CD14-positive monocyte (primary cell): ENCODE measurements around the gene EOLA1. TPM values are rescaled to one million over a fixed set of nuclear protein-coding genes. Genes with fewer than 3 reads are reported as not detected.
A peak's percentile ranks its signal among the peaks of the same experiment; 100 is the strongest.

ENCODE experiments used
- DNase-seq, 3 donors: peaks; one replicate each; pipeline ENCODE4 v3.0.0-alpha.2; 2011 to 2022
- H2AFZ ChIP-seq: 2 replicates; pipeline ENCODE4 v1.6.0; 2012; ENCODE audit warnings: mild to moderate bottlenecking, low read depth, low read length, inconsistent platforms; ENCODE audit not compliant: insufficient read depth, poor library complexity, severe bottlenecking
- H3K27ac ChIP-seq, 2 donors: 1 replicate in 1 of 2; 2 replicates in 1 of 2; pipeline ENCODE4 v1.5.1; 2012 to 2013; ENCODE audit warnings: low read length in 2 of 2, control low read depth in 1 of 2, inconsistent platforms in 1 of 2, low read depth in 1 of 2, mild to moderate bottlenecking in 1 of 2
- H3K27me3 ChIP-seq, 2 donors: one replicate each; pipeline versions ENCODE4 v1.6.0 to v1.6.1; 2011 to 2013; ENCODE audit warnings: low read length in 2 of 2; ENCODE audit not compliant: control insufficient read depth in 2 of 2, insufficient read depth in 2 of 2
- H3K36me3 ChIP-seq, 2 donors: replicated peaks in 1 of 2; 1 replicate in 1 of 2; 2 replicates in 1 of 2; pipeline versions ENCODE4 v1.5.1 to v1.6.1; 2012 to 2013; ENCODE audit warnings: low read length in 2 of 2, control low read depth in 1 of 2, inconsistent platforms in 1 of 2, mild to moderate bottlenecking in 1 of 2; ENCODE audit not compliant: insufficient read depth in 2 of 2, control insufficient read depth in 1 of 2
- H3K4me1 ChIP-seq, 2 donors: 1 replicate in 1 of 2; 2 replicates in 1 of 2; pipeline versions ENCODE4 v1.5.1 to v1.6.1; 2012 to 2013; ENCODE audit warnings: low read length in 2 of 2, control low read depth in 1 of 2, inconsistent platforms in 1 of 2, mild to moderate bottlenecking in 1 of 2, moderate library complexity in 1 of 2; ENCODE audit not compliant: insufficient read depth in 2 of 2, control insufficient read depth in 1 of 2
- H3K4me2 ChIP-seq: replicated peaks from 2 replicates; pipeline ENCODE3; 2012; ENCODE audit warnings: low read length, moderate library complexity, mild to moderate bottlenecking; ENCODE audit not compliant: poor library complexity, severe bottlenecking; ENCODE audit errors: extremely low read depth
- H3K4me3 ChIP-seq, 3 experiments: fragments of 200-600 bp in 1 of 3; sonication (generic) in 1 of 3; replicated peaks in 1 of 3; 1 replicate in 2 of 3; 2 replicates in 1 of 3; pipeline ENCODE4 v1.5.1; 2011 to 2013; ENCODE audit warnings: low read length in 3 of 3, mild to moderate bottlenecking in 3 of 3, control low read depth in 2 of 3, low read depth in 2 of 3, inconsistent platforms in 1 of 3, moderate library complexity in 1 of 3
- H3K79me2 ChIP-seq: 2 replicates; pipeline ENCODE4 v1.6.0; 2012; ENCODE audit warnings: mild to moderate bottlenecking, control low read depth, inconsistent platforms, low read length, moderate library complexity; ENCODE audit not compliant: insufficient read depth
- H3K9ac ChIP-seq: 2 replicates; pipeline ENCODE4 v1.6.0; 2017; ENCODE audit warnings: low read length, mild to moderate bottlenecking; ENCODE audit not compliant: insufficient read depth, poor library complexity, severe bottlenecking
- H3K9me3 ChIP-seq, 2 donors: replicated peaks in 1 of 2; 1 replicate in 1 of 2; 2 replicates in 1 of 2; pipeline versions ENCODE4 v1.5.1 to v1.6.1; 2012 to 2013; ENCODE audit warnings: low read length in 2 of 2, control low read depth in 1 of 2; ENCODE audit not compliant: control insufficient read depth in 1 of 2, insufficient read depth in 1 of 2
- H4K20me1 ChIP-seq: 2 replicates; pipeline ENCODE4 v1.6.0; 2012; ENCODE audit warnings: mild to moderate bottlenecking, low read length, control low read depth, moderate library complexity; ENCODE audit not compliant: insufficient read depth
- H3K27ac Mint-ChIP-seq, 7 donors: one replicate each; pipeline ENCODE4 v1.8.0; 2020; ENCODE audit warnings: mild to moderate bottlenecking in 7 of 7, mixed read lengths in 7 of 7, moderate library complexity in 6 of 7, inconsistent platforms in 2 of 7
- H3K27me3 Mint-ChIP-seq, 3 donors: one replicate each; pipeline ENCODE4 v1.8.0; 2021 to 2022; ENCODE audit warnings: low read depth in 3 of 3, mild to moderate bottlenecking in 3 of 3, mixed read lengths in 3 of 3, moderate library complexity in 3 of 3, inconsistent platforms in 1 of 3
- H3K36me3 Mint-ChIP-seq, 2 donors: one replicate each; pipeline ENCODE4 v1.8.0; 2020; ENCODE audit warnings: mixed read lengths in 2 of 2, inconsistent platforms in 1 of 2, mild to moderate bottlenecking in 1 of 2
- H3K4me1 Mint-ChIP-seq: one replicate; pipeline ENCODE4 v1.8.0; 2020; ENCODE audit warnings: mild to moderate bottlenecking, mixed read lengths
- H3K4me3 Mint-ChIP-seq, 2 donors: one replicate each; pipeline ENCODE4 v1.8.0; 2020; ENCODE audit warnings: mild to moderate bottlenecking in 2 of 2, mixed read lengths in 2 of 2, moderate library complexity in 1 of 2
- H3K9me3 Mint-ChIP-seq, 7 donors: one replicate each; pipeline ENCODE4 v1.8.0; 2020 to 2022; ENCODE audit warnings: mixed read lengths in 7 of 7, mild to moderate bottlenecking in 6 of 7, moderate library complexity in 6 of 7, inconsistent platforms in 2 of 7
- WGBS: methylation state at CpG from one replicate; pipeline ENCODE4 v1.1.5; 2013; ENCODE audit warnings: missing lambda C conversion rate; ENCODE audit not compliant: insufficient coverage; 5-methylcytosine and 5-hydroxymethylcytosine counted together
- intact Hi-C, 2 donors: fragments of 100-400 bp; cut with micrococcal nuclease; formaldehyde crosslinking; loops; one replicate each; pipeline versions ENCODE4 v1.15.0 to v1.15.1; 2023
- polyA plus RNA-seq, 3 donors: library from polyadenylated mRNA; depleted of rRNA in 1 of 3; unstranded in 2 of 3; stranded (reverse) in 1 of 3; fragments of 300-500 nt in 2 of 3; fragments of >200 nt in 1 of 3; fragmentation: Illumina TruSeq in 2 of 3; gene quantifications; 1 replicate in 2 of 3; 2 replicates in 1 of 3; pipeline ENCODE4 v1.2.3, GENCODE V29; 2012 to 2021
- TF ChIP-seq, protein P1 (sequence below): fragments of 200-600 bp; IDR thresholded peaks from one replicate; pipeline ENCODE4 v1.8.0; 2022; ENCODE audit warnings: antibody characterized with exemption, mild to moderate bottlenecking

EOLA1 gene
- polyA plus RNA-seq, 3 donors, result 15.5 to 48.6 (median 20.7) TPM

DNA sequence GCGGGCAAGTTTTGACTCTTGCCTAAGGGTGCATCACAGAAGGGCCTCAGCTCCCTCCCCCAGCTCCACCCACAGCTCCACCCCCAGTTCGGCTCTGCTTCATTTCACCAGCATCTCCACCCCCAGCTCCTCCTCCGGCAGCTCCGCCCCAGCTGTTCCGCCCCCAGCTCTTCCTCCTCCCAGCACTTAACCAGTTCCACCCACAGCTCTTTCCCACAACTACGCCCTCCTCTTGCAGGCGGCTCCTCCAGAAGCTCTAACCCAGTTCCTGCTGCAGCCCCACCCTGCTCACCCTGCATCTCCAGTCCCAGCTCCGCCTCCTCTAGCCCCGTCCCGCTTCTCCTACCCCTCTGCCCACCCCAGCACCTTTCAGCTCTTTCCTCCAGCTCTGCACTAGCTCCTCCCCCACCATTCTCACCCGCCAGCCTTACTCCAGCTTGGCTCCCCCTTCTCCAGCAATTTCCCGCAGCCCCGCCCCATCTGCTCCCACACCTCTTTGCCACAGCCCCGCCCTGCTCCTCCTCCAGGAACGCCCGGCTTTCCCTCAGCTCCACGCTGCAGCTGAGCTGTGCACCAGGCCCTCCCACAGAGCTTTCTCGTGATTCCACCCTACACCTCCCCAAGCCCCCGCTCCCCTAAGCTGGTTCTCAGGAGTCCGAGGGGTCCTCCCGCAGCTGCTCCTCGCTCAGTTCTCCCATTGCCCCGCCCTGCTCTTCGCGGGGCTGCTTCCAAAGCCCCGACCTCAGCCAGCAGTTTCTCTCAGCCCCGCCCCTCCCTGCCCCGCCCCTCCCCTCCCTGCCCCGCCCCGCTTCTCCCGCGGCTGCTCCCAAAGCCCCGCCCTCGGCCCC, 1.3 kb upstream of the EOLA1 start:
- peak overlapping the region; percentile 70 for H3K4me2 ChIP-seq
- peak overlapping the region; percentile 75 for H2AFZ ChIP-seq
- Mint-ChIP-seq H3K27ac (peak overlapping the region; percentile 87 to 99 (median 95)), H3K9me3 (peaks cover 0 to 15% (median 3%) of the 10 kb centered on the region in 7 donors), H3K4me1 (peaks cover 22% of the 10 kb centered on the region), H3K27me3 (peaks cover 0 to 6% (median 0%) of the 10 kb centered on the region in 3 donors), H3K36me3 (peaks cover 7 to 17% of the 10 kb centered on the region in 2 donors), H3K4me3 (peak overlapping the region; percentile 82 to 87)
- no peaks in the 10 kb centered on the region for H3K79me2 ChIP-seq
- TF ChIP-seq, protein P1, sequence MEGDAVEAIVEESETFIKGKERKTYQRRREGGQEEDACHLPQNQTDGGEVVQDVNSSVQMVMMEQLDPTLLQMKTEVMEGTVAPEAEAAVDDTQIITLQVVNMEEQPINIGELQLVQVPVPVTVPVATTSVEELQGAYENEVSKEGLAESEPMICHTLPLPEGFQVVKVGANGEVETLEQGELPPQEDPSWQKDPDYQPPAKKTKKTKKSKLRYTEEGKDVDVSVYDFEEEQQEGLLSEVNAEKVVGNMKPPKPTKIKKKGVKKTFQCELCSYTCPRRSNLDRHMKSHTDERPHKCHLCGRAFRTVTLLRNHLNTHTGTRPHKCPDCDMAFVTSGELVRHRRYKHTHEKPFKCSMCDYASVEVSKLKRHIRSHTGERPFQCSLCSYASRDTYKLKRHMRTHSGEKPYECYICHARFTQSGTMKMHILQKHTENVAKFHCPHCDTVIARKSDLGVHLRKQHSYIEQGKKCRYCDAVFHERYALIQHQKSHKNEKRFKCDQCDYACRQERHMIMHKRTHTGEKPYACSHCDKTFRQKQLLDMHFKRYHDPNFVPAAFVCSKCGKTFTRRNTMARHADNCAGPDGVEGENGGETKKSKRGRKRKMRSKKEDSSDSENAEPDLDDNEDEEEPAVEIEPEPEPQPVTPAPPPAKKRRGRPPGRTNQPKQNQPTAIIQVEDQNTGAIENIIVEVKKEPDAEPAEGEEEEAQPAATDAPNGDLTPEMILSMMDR, result no peak
- H3K4me3 ChIP-seq, result peak overlapping the region; percentile 47 to 81 (median 66)
- no peaks in the 10 kb centered on the region for H3K9me3 ChIP-seq
- no peaks in the 10 kb centered on the region for H3K27me3 ChIP-seq
- H3K27ac ChIP-seq, result peak overlapping the region; percentile 74 to 79
- DNase-seq, result peak; percentile 82 to 95 (median 90)
- peak overlapping the region; percentile 51 for H3K9ac ChIP-seq
- H3K36me3 ChIP-seq, result no peaks in the 10 kb centered on the region
- 2% methylated on average over 7 of the region's 34 CpGs for WGBS
- no peaks in the 10 kb centered on the region for H4K20me1 ChIP-seq
- H3K4me1 ChIP-seq, result peaks cover 11 to 25% of the 10 kb centered on the region in 2 donors
- intact Hi-C loops, result no loop called here

DNA sequence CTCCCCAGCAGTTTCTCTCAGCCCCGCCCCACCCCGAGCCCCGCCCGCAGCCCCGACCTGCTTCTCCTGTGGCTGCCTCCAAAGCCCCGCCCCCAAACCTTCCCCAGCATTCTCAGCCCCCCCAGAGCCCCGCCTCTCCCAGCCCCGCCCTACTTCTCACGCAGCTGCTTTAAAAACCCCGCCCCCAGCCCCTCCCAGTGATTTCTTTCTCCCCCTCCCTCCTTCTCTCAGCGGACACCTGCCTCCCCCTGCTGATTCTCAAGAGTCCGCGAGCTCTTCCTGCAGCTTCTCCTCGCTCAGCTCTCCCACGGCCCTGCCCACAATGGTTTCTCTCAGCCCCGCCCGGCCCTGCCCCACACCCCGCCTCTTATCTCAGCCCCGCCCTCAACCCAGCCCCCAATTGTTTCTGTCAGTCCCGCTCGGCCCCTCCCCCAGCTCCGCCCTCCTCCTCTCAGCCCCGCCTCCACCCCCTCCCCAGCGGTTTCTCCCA, 636 bp upstream of the EOLA1 start:
- Histone ChIP-seq H2AFZ (peak overlapping the region; percentile 19), H3K79me2 (no peaks in the 10 kb centered on the region), H4K20me1 (no peaks in the 10 kb centered on the region), H3K4me2 (peak overlapping the region; percentile 83), H3K9me3 (no peaks in the 10 kb centered on the region), H3K27ac (peak overlapping the region; percentile 90 to 97), H3K27me3 (no peaks in the 10 kb centered on the region), H3K4me1 (peaks cover 11 to 25% of the 10 kb centered on the region in 2 donors), H3K36me3 (peaks cover 2% of the 10 kb centered on the region in 2 donors), H3K9ac (peak overlapping the region; percentile 82), H3K4me3 (peak overlapping the region; percentile 30 to 79 (median 78))
- Mint-ChIP-seq H3K27ac (peak overlapping the region; percentile 99 to 100 (median 100)), H3K9me3 (peaks cover 0 to 15% (median 3%) of the 10 kb centered on the region in 7 donors), H3K4me3 (peak overlapping the region; percentile 84 to 91), H3K27me3 (peaks cover 0 to 1% (median 0%) of the 10 kb centered on the region in 3 donors), H3K4me1 (peaks cover 20% of the 10 kb centered on the region), H3K36me3 (peaks cover 8 to 19% of the 10 kb centered on the region in 2 donors)
- TF ChIP-seq, protein P1, result no peak
- intact Hi-C loops, result no loop called here
- WGBS, result 0% methylated on average over 5 of the region's 24 CpGs
- peak; percentile 78 to 91 (median 87) for DNase-seq
